Right atrium auricular region (tissue), 2 donors: ENCODE data around the gene CHL1. TPM values are rescaled to one million over a fixed set of nuclear protein-coding genes. Genes with fewer than 3 reads are reported as not detected.

Experiments
- DNase-seq: peaks from one replicate; pipeline ENCODE4 v3.0.0-alpha.2; 2019; ENCODE audit warnings: low spot score
- H3K27ac ChIP-seq, 2 donors: fragments of 200-600 bp; sonication (generic); 1 replicate in 1 of 2; 2 replicates in 1 of 2; pipeline ENCODE4 v1.5.1; 2016 to 2019
- H3K27me3 ChIP-seq, 2 donors: fragments of 200-600 bp; sonication (generic); one replicate each; pipeline versions ENCODE4 v1.5.1 to v1.6.0; 2017 to 2019
- H3K36me3 ChIP-seq: fragments of 200-600 bp; sonication (generic); one replicate; pipeline ENCODE4 v1.5.1; 2016
- H3K4me1 ChIP-seq, 2 donors: fragments of 200-600 bp; sonication (generic); one replicate each; pipeline versions ENCODE4 v1.5.1 to v1.6.0; 2017 to 2019
- H3K4me3 ChIP-seq, 2 donors: fragments of 200-600 bp; sonication (generic); 1 replicate in 1 of 2; 2 replicates in 1 of 2; pipeline ENCODE4 v1.5.1; 2017 to 2019; ENCODE audit warnings: mild to moderate bottlenecking in 1 of 2, moderate library complexity in 1 of 2
- H3K9me3 ChIP-seq, 2 donors: fragments of 200-600 bp; sonication (generic); one replicate each; pipeline ENCODE4 v1.5.1; 2019
- total RNA-seq, 2 donors: library from RNA; depleted of rRNA; stranded (reverse); fragments of >200 nt; gene quantifications; one replicate each; pipeline ENCODE4 v1.1.0, GENCODE V29; 2016
- TF ChIP-seq, protein P1 (sequence below), 2 donors: fragments of 200-600 bp; sonication (generic); IDR thresholded peaks; one replicate each; pipeline ENCODE4 v1.5.1; 2019; ENCODE audit warnings: antibody characterized with exemption in 2 of 2

CHL1 gene
- total RNA-seq, 2 donors from 2014 or later: 36.7 to 66.4 TPM

DNA sequence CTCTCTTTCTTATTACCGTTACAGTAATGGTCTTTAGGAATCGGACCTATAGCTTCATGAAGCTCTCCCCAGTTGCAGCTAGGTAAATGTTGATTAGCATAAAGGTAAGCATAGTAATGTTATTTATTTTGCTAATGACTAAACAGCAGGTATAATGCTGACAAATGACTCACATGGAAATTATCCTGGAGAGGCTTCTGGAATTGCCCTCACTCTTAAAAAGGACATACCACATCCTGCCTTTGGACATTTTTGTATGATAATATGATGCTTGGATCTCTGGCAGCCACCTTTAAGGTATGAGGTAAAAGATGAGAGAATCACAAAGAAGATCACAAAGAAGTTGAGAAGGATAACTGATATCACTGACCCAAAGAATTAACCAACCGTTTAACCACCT, 238.6 kb downstream of the CHL1 start:
- H3K27ac ChIP-seq: no peak overlapping the region
- no peak for DNase-seq
- TF ChIP-seq, protein P1, sequence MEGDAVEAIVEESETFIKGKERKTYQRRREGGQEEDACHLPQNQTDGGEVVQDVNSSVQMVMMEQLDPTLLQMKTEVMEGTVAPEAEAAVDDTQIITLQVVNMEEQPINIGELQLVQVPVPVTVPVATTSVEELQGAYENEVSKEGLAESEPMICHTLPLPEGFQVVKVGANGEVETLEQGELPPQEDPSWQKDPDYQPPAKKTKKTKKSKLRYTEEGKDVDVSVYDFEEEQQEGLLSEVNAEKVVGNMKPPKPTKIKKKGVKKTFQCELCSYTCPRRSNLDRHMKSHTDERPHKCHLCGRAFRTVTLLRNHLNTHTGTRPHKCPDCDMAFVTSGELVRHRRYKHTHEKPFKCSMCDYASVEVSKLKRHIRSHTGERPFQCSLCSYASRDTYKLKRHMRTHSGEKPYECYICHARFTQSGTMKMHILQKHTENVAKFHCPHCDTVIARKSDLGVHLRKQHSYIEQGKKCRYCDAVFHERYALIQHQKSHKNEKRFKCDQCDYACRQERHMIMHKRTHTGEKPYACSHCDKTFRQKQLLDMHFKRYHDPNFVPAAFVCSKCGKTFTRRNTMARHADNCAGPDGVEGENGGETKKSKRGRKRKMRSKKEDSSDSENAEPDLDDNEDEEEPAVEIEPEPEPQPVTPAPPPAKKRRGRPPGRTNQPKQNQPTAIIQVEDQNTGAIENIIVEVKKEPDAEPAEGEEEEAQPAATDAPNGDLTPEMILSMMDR (IDR thresholded peaks at IDR 0.05): no peak
- no peaks in the 10 kb centered on the region for H3K36me3 ChIP-seq
- H3K4me1 ChIP-seq: no peaks in the 10 kb centered on the region
- no peaks in the 10 kb centered on the region for H3K27me3 ChIP-seq
- H3K9me3 ChIP-seq: no peaks in the 10 kb centered on the region
- H3K4me3 ChIP-seq: no peak overlapping the region

DNA sequence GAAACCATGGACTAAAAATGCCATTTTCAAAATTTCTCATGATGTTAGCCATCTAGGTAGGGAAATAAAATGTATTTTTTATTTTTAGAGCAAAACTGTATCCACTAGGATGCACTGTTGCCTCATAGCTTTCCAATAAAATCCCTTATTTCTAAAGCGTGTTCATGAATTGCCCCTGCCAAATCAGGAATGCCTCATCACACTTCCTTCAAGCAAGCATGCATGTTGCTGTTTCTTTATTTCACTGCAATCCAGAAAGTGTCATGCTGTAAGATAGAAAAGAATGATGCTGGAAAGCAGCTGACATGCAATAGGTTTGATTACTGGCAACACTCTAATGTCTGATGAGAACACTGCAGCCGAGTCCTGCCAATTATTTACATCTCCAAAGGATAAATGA, 239.5 kb downstream of the CHL1 start:
- H3K4me3 ChIP-seq: no peak overlapping the region
- H3K4me1 ChIP-seq: no peaks in the 10 kb centered on the region
- TF ChIP-seq, protein P1 (IDR thresholded peaks at IDR 0.05): no peak
- H3K9me3 ChIP-seq: no peaks in the 10 kb centered on the region
- no peaks in the 10 kb centered on the region for H3K36me3 ChIP-seq
- no peaks in the 10 kb centered on the region for H3K27me3 ChIP-seq
- H3K27ac ChIP-seq: no peak overlapping the region
- DNase-seq: no peak

DNA sequence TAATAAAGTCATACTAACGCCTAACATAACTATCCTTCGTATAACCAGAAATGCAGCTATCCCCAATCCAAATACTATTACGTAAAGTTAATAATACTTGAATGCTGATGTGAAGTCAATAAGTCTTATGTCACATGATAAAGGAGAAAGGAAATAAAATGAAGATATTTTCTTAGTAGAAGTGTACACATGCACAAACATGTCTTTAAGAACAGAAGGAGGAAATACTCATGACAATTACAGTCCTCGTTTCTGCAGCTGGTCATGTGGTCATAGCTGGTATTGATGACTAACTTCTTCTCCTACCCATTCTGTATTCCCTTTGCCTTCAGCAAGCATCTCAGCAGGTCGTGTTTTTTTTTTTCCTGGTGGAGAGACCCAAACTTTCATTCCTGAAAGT, 244.3 kb downstream of the CHL1 start:
- Histone ChIP-seq H3K9me3 (peaks cover 0 to 7% of the 10 kb centered on the region in 2 donors), H3K4me1 (no peaks in the 10 kb centered on the region), H3K27ac (no peak overlapping the region), H3K36me3 (no peaks in the 10 kb centered on the region), H3K4me3 (no peak overlapping the region), H3K27me3 (no peaks in the 10 kb centered on the region)
- TF ChIP-seq, protein P1 (IDR thresholded peaks at IDR 0.05): no peak
- DNase-seq: no peak

DNA sequence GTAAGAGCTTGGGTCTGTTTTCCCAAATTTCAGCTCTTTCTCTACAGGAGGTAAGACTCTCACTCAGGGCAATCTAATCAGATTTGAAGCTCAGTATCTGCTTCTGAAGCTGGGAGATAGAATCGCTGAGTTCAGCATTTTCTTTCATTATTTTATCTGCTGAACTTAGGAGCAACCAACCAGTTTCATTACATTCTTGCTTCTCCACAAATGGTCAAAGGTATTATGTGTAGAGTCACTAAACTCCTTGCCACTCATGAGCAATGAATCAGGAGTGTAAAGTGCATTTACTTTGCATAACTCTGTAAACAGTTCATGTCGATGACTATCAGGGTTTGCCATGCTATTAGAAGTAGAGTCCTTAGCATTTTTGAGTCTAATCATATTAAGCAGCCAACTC, 249.4 kb downstream of the CHL1 start:
- peaks cover 0 to 7% of the 10 kb centered on the region in 2 donors for H3K9me3 ChIP-seq
- H3K4me3 ChIP-seq: no peak overlapping the region
- H3K4me1 ChIP-seq: no peaks in the 10 kb centered on the region
- H3K27ac ChIP-seq: no peak overlapping the region
- H3K27me3 ChIP-seq: no peaks in the 10 kb centered on the region
- H3K36me3 ChIP-seq: no peaks in the 10 kb centered on the region
- TF ChIP-seq, protein P1 (IDR thresholded peaks at IDR 0.05): no peak
- DNase-seq: no peak

DNA sequence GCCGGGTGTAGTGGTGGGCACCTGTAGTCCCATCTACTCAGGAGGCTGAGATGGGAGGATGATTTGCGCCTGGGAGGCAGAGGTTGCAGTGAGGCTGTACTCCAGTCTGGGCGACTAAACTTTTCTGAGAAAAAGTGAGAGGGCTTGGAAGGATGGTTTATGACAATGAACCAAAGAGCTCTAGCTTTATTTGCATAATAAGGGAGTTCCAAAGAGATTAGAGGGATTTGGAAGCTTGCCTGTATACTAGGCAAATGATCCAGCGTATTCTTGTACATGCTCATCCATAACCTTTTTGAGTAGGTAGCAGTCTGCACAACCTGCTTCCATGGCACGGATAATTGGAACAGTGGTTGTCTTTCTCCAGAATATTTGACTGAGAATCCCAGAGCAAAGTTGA, 251.1 kb downstream of the CHL1 start:
- Histone ChIP-seq H3K4me1 (no peaks in the 10 kb centered on the region), H3K36me3 (no peaks in the 10 kb centered on the region), H3K4me3 (no peak overlapping the region), H3K9me3 (peaks cover 0 to 7% of the 10 kb centered on the region in 2 donors), H3K27me3 (no peaks in the 10 kb centered on the region), H3K27ac (no peak overlapping the region)
- DNase-seq: no peak
- TF ChIP-seq, protein P1 (IDR thresholded peaks at IDR 0.05): no peak

DNA sequence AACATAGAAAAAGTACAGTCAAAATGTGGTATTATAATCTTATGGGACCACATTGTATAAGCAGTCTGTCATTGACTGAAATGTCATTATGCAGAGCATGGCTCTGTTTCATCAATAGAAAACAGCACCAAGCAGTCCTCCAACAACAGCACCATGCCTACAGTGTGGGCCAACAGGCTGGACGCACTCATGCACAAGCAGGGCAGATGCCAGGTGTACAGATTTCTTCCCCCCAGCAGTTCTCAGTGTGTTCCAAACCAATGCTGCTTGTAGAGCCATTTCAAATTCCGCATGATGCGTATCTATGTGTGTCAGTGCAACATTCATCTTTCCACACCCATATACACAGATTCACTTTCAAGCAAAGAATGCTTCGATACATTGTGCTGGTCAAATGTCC, 253.1 kb downstream of the CHL1 start:
- no peaks in the 10 kb centered on the region for H3K36me3 ChIP-seq

More for the DNA sequence above, 253.1 kb downstream of the CHL1 start:
- TF ChIP-seq, protein P1 (IDR thresholded peaks at IDR 0.05): no peak
- Histone ChIP-seq H3K4me1 (no peaks in the 10 kb centered on the region), H3K4me3 (no peak overlapping the region), H3K27ac (no peak overlapping the region), H3K9me3 (peaks cover 0 to 6% of the 10 kb centered on the region in 2 donors), H3K27me3 (no peaks in the 10 kb centered on the region)
- DNase-seq: no peak
